ENCODE results near the gene SIN3B.
"Not testable (repeated sequence)": the region's sequence is repeated elsewhere in the genome, so short reads cannot be mapped to it uniquely, and the experiment has no call there.

The SIN3B gene

DNA sequence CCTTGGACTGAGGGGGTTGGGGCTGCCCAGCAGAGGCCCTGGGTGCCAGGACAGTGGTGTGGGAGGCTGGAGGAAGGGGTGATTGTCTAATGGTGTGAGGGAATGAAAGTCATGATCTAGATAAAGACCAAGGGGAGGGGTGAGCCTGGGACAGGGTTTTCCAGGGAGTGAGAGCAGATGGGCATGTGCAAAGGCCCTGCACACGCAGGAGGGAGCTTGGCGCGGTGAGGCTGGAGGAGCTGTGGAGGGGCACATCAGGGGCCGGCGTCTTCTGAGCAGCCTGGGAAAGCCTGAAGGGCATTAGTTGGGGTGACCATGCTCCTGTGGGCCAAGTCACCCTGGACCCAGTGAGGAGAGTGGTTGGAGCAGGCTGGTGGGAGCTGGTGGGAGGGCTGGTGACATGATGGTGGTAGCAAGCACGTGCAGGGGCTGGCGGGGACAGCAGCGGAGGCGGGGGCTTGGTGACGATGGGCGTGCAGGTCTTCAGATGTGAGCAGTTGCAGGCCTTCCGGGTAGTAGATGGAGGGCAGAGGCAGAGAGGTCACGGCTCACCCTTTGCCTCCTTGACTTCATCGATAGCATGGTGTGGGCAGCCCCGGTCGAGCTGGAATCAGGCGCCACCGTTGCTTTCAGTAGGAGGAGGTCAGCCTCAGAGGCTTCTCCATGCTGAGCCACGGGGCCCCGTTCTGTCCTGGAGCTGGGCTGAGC is 39.4 kb downstream of the SIN3B start:
- DNase-seq (ENCODE audit: low spot score), result no peak

DNA sequence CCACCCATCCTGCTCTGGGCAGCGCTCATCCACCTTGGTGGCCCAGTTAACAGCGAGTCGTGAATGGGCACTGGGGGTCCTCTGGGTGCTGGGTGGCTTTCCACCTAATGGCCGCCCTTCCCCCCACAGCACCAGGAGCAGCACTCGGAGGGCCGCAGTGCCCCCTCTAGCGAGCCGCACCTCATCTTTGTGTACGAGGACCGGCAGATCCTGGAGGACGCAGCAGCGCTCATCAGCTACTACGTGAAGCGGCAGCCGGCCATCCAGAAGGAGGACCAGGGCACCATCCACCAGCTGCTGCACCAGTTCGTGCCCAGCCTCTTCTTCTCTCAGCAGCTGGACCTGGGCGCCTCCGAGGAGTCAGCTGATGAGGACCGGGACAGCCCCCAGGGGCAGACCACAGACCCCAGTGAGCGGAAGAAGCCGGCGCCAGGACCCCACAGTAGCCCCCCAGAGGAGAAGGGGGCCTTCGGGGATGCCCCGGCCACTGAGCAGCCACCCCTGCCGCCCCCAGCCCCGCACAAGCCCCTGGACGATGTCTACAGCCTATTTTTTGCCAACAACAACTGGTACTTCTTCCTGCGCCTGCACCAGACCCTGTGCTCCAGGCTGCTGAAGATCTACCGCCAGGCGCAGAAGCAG is 40.3 kb downstream of the SIN3B start:
- no peak for DNase-seq (ENCODE audit: low spot score)

DNA sequence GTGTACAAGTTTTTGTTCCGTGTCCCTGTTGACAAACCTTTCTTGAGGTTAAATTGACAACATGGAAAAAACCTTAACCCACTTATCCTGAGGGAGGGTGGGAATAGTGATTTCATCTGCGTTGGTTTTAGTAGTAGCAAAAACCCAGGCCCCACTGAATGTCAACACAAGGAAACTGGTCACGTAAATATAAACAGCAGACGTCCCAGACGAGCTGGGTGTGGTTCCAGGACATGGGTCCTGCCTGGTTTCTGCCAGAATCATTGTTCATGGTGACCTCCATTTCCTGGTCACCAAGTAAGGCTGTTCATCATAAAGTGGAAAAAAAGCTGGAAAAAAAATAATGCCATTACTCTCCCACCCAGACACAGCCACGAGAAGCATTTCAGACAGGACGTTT is 42.7 kb downstream of the SIN3B start:
- DNase-seq (ENCODE audit: low spot score), result no peak

DNA sequence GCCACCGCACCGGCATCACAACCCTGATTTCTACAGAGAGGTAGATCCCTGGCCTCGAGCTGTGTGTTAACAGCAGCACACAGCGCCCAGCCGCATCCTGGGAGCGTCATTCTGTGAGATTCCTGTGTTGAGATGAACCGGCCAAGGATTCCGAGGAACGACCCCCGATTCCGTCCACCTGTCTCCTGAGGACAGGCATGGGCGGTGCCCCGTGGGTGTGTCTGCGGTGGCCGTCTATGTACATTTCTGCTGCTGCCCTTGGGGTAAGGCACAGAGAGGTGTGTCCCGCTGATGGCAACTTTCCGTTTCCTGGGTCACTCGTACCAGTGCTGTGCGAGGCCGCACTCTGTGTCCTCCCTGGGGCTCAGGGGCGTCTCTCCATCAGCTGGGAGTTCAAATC is 43.5 kb downstream of the SIN3B start:
- DNase-seq (ENCODE audit: low spot score), result no peak

DNA sequence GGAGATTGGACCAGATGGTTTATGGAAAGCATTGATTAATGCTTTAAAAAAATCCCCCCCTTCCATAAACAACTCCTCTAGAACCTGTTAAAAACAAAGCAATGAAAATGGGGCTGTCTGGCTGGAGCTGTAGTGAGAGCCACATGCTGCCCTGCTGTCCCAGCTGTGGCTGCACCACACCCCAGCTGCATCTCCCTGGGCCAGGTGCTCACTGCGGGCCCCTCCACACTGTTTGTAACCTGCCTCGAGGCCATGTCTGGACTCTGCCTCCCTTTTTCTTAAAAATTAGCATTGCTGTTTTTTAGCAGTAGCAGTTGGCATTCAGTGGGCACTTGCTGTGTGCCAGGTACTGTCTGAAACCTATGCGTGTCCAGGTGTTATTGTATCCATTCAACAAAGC is 44.4 kb downstream of the SIN3B start:
- no peak for DNase-seq (ENCODE audit: low spot score)

DNA sequence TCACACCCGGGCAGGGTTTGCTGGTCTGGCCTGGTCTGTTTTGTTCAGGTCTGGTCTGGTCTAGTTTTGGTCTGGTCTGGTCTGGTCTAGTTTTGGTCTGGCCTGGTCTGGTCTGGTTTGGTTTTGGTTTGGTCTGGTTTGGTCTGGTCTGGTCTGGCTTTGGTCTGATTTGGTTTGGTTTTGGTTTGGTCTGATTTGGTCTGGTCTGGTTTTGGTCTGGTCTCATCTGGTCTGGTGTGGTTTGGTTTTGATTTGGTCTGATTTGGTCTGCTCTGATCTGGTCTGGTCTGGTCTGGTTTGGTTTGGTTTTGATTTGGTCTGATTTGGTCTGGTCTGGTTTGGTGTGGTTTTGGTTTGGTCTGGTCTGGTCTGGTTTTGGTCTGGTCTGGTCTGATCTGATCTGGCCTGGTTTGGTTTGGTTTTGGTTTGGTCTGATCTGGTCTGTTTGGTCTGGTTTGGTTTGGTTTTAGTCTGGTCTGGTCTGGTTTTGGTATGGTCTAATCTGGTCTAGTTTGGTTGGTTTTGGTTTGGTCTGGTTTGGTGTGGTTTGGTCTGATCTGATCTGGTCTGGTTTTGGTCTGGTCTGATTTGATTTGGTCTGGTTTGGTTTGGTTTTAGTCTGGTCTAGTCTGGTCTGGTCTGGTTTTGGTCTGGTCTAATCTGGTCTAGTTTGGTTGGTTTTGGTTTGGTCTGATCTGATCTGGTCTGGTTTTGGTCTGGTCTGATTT is 45.2 kb downstream of the SIN3B start:
- no peak for DNase-seq (ENCODE audit: low spot score)

DNA sequence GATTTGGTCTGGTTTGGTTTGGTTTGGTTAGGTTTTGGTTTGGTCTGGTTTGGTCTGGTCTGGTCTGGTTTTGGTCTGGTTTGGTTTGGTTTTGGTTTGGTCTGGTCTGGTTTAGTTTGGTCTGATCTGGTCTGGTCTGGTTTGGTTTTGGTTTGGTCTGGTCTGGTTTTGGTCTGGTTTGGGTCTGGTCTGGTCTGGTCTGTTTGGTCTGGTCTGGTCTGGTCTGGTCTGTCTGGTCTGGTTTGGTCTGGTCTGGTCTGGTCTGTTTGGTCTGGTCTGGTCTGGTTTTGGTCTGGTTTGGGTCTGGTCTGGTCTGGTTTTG is 45.7 kb downstream of the SIN3B start:
- DNase-seq (ENCODE audit: low spot score), result not testable (repeated sequence)

DNA sequence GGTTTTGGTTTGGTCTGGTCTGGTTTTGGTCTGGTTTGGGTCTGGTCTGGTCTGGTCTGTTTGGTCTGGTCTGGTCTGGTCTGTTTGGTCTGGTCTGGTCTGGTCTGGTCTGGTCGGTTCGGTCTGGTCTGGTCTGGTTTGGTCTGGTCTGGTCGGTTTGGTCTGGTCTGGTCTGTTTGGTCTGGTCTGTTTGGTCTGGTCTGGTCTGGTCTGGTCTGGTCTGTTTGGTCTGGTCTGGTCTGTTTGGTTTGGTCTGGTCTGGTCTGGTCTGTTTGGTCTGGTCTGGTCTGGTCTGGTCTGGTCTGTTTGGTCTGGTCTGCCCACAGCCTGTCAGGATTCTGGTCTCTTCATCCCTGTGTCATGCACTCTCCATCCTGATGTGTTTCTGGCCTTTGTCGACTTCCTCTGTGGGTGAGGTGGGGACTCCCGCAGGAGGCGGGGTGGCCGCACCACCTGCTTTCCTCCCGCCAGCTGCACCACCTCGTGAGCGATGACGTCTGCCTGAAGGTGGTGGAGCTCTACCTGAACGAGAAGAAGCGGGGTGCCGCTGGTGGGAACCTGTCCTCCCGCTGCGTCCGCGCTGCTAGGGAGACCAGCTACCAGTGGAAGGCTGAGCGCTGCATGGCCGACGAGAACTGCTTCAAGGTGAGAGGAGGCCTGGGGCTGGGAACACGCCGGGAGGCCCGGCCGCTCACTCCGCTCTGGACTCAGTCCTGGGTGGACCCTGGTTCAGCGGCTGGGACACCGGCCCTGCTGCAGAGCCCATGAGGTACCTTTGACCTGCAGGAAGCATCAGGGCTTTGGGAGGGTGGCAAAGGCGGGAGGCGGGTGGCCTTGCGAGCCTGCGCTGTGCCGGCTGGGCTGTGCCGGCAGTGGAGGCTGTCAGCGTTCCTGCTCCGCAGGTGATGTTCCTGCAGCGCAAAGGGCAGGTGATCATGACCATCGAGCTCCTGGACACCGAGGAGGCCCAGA is 46.7 kb downstream of the SIN3B start:
- DNase-seq (ENCODE audit: low spot score), result no peak

DNA sequence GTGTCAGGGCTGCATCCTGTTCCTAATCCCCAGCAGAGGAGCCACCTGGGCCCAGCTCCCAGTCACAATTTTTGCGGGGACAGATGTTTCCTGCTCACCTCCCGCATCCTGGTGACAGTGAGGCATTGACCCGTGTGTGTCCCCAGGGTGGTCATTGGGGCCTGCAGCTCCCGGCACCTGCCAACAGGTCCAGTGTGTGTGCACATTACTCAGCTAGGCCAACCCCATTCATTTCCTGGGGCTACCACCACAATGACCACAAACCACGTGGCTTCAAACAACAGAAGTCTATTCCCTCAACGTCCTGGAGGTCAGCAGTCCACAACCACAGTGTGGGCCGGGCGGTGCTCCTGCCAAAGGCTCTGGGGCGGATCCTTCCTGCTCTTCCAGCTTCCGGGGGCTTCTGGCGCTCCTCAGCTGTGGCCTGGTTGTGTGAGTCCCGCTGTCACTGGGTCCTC is 47.7 kb downstream of the SIN3B start:
- no peak for DNase-seq (ENCODE audit: low spot score)

DNA sequence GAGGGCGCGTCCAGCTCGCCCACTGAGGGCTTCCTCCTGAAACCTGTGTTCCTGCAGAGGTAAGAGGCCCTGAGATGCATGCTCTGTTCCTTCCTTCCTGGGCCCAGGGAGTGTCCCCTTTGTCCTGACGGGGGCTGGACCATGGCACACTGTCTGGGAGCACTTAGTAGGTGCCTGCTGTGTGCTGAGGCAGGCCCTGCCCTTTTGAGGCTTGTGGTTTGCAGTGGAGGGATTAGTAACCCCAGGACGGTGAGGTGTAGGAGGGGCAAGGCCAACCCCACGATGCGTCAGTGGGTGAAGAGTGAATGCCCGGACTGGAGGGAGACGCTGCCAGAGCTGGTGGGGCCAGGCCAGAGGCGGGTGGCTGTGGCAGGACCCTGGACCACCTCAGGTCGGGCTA is 48.4 kb downstream of the SIN3B start:
- DNase-seq (ENCODE audit: low spot score), result no peak

DNA sequence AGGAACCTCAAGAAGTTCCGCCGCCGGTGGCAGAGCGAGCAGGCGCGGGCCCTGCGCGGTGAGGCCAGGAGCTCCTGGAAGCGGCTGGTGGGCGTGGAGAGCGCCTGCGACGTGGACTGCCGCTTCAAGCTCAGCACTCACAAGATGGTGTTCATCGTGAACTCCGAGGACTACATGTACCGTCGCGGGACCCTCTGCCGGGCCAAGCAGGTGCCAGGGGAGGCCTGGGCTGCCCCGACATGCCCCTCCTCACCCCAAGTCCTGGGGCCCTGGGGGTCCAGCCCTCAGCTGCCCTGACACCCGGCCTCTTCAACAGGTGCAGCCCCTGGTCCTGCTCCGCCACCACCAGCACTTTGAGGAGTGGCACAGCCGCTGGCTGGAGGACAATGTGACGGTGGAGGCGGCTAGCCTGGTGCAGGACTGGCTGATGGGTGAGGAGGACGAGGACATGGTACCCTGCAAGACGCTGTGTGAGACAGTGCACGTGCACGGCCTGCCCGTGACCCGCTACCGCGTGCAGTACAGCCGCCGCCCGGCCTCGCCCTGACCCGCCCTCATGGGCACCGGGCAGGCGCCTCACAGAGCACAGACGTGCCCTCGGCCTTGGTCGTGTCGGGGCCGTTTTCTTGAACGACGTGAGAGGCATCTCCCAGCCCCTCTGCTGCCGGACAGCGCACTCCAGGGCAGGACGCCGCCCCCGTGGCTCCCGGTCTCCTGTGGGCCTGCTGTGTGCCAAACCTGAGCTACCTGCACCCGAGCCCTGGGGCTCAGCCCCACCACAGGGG is 49.2 kb downstream of the SIN3B start:
- no peak for DNase-seq (ENCODE audit: low spot score)

DNA sequence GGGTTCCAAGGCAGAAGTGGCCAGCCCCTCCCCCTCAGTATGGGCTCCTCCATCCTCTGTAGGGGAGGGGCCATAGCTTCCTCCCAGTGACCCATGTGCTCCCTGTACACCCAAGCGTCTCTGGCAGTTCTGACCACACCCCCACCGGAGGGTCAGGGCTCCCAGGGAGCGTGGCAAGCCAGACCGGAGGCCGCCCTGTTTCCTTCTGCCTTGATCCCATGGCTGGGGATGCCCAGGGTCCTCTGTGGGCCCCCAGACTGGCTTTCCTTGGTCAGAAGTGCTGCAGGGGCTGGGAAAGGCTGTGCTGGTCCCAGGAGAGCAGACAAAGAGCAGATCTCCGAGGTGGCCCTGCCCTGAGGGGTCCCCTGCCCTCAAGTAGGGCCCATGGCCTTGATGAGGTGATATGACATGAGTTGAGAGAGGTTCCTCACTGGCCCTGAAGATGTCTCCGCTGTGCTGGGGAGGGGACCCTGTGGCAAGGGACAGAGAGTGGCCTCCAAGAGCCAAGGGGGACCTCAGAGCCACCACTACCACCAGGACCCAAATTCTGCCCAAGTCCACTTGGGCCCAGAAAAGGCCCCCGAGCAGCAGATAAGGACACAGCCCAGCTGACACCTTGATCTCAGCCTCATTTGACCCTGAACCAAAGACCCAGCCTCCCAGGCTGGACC is 51.8 kb downstream of the SIN3B start:
- no peak for DNase-seq (ENCODE audit: low spot score)

DNA sequence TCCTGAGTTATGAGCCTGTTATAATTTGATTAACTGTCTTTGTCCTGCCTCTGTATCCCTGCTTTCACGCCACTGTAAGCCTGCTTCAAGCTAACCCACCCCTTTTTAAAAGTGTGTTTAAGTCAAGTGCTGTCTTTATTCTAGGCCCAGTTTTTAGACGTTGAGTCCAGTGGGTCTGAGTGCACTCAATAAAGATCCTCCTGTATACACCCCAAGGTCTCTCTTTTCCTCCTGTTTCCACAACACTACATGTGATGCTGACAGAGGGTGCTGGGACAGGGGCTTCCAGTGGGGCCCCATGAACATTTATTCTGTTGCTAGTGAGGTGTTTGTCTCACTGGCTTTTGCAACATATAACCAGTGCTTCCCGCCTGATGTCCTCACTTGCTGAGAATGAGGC is 52.9 kb downstream of the SIN3B start:
- DNase-seq (ENCODE audit: low spot score), result no peak

DNA sequence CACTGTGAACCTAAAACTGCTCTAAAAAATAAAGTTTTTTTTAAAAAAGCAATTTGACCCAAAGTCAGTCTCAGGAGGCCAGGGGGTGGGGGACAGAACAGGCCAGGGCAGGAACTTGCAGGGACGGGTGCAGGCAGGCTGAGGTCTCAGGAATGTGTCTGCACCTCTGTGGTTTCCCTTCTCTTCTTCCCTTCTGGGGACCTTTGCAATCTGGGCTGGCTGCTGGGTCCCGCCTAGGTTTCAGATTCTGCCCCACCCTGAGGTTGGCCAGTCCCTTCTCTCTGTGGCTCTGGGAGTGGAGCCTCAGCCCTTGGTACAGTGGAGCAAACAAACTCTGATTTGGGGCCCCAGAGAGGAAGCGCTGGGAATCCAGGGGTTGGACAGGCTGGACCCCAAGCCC is 54.3 kb downstream of the SIN3B start:
- DNase-seq (ENCODE audit: low spot score), result no peak

DNA sequence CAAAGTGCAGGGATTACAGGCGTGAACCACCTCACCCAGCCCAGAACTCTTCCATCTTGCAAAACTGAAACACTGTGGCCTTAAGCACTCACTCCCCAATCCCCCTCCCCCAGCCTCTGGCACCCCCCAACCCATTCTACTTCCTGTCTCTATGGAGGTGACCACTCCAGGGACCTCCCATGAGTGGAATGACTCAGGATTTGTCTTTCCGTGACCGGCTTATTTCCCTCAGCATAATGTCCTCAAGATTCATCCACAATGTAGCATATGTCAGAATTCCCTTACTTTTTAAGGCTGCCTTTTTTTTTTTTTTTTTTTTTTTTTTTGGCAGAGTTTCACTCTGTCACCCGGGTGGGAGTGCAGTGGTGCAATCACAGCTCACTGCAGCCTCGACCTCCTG is 56.0 kb downstream of the SIN3B start:
- no peak for DNase-seq (ENCODE audit: low spot score)

DNA sequence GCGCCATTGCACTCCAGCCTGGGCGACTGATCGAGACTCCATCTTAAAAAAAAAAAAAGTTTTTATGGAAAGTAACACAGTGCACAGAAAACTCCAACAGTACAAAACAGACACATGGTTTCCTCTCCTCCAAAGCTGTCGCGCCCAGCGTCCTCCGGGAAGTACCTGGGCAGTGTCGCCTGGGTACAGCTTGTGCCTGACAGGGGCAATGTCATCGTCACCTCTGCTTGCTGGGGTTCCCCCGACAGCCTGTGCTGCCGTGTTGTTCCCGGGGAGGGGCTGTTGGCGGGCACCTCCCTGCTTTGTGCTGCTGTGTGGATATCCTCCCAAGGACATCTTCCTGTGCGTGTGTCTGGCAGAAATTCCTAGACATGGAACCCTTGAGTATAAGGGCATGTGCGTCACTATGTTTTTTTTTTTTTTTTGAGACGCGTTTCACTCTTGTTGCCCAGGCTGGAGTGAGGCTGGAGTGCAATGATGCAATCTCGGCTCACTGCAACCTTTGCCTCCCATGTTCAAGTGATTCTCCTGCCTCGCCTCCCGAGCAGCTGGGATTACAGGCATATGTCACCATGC is 57.2 kb downstream of the SIN3B start:
- DNase-seq (ENCODE audit: low spot score), result no peak

DNA sequence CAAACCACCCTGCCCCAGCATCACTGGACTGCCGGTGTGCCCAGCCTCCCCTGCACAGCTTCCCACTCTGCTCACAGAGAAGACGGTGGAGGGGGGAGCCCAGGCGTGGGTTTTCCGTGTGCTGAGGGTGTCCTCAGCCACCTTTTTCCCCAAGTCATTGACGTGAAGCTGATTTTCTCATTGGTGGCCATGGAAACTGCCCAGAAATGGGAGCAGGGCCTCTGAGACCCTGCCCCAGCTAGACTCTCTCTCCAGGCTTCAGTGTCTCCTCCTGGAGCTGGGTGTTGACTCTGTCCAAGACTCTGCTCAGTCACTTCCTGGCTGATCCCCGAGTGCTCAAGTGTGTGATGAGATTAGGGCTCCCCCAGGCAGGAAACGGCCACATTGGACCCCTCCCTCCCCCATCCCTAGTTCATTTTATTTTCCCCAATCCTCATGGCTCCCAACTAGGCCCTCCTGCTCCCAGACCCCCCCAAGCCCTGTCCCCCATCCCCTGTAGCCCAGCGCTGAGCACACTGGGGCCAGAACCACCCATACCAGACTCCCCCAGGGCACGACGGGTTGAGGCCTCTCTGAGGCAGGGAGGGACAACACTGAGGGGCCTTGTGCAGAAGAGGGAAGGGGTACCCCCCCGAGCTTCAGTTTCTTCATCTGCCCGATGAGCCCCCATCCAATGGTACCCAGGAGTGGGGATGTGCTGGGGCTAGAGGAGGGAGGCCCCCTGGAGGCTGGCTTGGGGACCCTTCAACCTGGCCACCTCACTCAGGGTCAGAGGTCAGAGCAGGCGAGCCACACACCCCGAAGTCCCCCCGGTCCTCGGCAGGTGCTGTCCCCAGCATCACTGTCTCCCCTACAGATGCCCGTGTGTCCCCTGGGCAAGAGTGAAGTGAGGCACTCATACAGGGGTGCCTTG is 58.4 kb downstream of the SIN3B start:
- no peak for DNase-seq (ENCODE audit: low spot score)

DNA sequence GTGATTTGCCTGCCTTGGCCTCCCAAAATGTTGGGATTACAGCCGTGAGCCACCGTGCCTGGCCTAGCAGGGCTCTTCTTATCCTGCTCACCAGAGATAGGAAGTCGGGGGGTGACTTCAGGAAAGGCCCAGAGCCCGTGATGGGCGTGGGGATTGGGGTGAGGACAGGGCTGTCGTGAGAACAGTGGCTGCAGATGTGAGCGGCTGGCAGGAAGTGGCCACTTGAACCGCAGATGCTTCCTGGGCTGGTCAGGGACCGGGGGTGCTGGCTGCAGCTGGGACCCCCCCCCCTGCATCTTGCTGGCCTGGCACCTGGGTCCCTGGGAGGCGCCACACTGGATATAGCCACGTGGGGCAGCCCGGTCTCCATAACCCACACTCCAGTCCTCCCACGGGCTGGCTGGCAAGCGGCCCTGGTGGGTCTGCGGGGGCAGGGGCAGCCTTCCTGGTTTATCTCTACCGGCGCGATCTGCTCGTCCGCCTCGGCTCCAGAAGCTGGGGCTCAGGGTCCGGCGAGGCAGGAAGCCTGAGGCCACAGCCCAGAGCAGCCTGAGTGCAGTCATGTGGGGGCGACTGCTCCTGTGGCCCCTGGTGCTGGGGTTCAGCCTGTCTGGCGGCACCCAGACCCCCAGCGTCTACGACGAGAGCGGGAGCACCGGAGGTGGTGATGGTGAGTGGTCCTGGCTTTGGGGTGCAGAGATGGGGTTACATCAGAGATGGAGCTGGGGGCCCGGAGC is 59.6 kb downstream of the SIN3B start, which contains the start of gene F2RL3:
Gene F2RL3 (plus strand): TSS at position 371 of the 737 bp plus-strand sequence. CDS start 191 bp downstream, at position 562.
- no peak for DNase-seq (ENCODE audit: low spot score)

Data from CD4-positive, alpha-beta T cell treated with Interleukin-2 at 100 ng/mL for 4 hours (primary cell).